BE2C (cell line): Measurements from ENCODE around the gene JRKL.

ENCODE experiments used
- DNase-seq: peaks from one replicate; pipeline ENCODE4 v3.0.0-alpha.2; 2020
- H3K27me3 ChIP-seq: fragments of 250-450 bp; sonication (Bioruptor Pico); 2 replicates; pipeline ENCODE4 v1.5.1; 2020; ENCODE audit warnings: mild to moderate bottlenecking
- H3K36me3 ChIP-seq: fragments of 250-450 bp; sonication (Bioruptor Pico); 2 replicates; pipeline ENCODE4 v1.5.1; 2020; ENCODE audit warnings: mild to moderate bottlenecking
- H3K4me1 ChIP-seq: fragments of 250-450 bp; sonication (Bioruptor Pico); 2 replicates; pipeline ENCODE4 v1.5.1; 2020
- H3K4me3 ChIP-seq: 2 replicates; pipeline ENCODE4 v1.5.1; 2011; ENCODE audit warnings: low read depth, low read length
- H3K9me3 ChIP-seq: fragments of 250-450 bp; sonication (Bioruptor Pico); 2 replicates; pipeline ENCODE4 v1.5.1; 2020
- CTCF ChIP-seq: IDR thresholded peaks from 2 replicates; pipeline ENCODE4 v1.5.1; 2012; ENCODE audit warnings: mild to moderate bottlenecking, low read depth, low read length

The JRKL gene

GRCh38 chr11:96390488-96390792 is 627 bp downstream of the JRKL start:
- DNase-seq, result no peak
- Histone ChIP-seq H3K9me3 (no peaks in the 10 kb centered on the region), H3K4me3 (peak overlapping the region; percentile 91), H3K36me3 (no peaks in the 10 kb centered on the region), H3K27me3 (no peaks in the 10 kb centered on the region), H3K4me1 (peaks cover 10% of the 10 kb centered on the region)
- no peak for TF ChIP-seq CTCF

GRCh38 chr11:96391698-96392307 is 2.0 kb downstream of the JRKL start:
- Histone ChIP-seq H3K9me3 (no peaks in the 10 kb centered on the region), H3K4me3 (no peak overlapping the region), H3K36me3 (no peaks in the 10 kb centered on the region), H3K4me1 (peaks cover 15% of the 10 kb centered on the region), H3K27me3 (no peaks in the 10 kb centered on the region)
- TF ChIP-seq CTCF, result no peak
- no peak for DNase-seq

- Histone ChIP-seq H3K9me3 (no peaks in the 10 kb centered on the region), H3K36me3 (no peaks in the 10 kb centered on the region), H3K4me1 (peaks cover 18% of the 10 kb centered on the region), H3K27me3 (no peaks in the 10 kb centered on the region), H3K4me3 (no peak overlapping the region)
- DNase-seq, result no peak
- peak; percentile 82 for TF ChIP-seq CTCF
Measured at GRCh38 chr11:96393753-96394348, 4.0 kb downstream of the JRKL start.

- DNase-seq, result no peak
- Histone ChIP-seq H3K4me3 (no peak overlapping the region), H3K36me3 (no peaks in the 10 kb centered on the region), H3K9me3 (no peaks in the 10 kb centered on the region), H3K4me1 (peaks cover 18% of the 10 kb centered on the region), H3K27me3 (no peaks in the 10 kb centered on the region)
- no peak for TF ChIP-seq CTCF
Measured at GRCh38 chr11:96394773-96395172, 5.0 kb downstream of the JRKL start.

- no peaks in the 10 kb centered on the region for H3K36me3 ChIP-seq
- H3K27me3 ChIP-seq, result no peaks in the 10 kb centered on the region
- H3K9me3 ChIP-seq, result no peaks in the 10 kb centered on the region
- peaks cover 12% of the 10 kb centered on the region for H3K4me1 ChIP-seq
- peak; percentile 73 for DNase-seq
- no peak for TF ChIP-seq CTCF
- H3K4me3 ChIP-seq, result no peak overlapping the region
Measured at GRCh38 chr11:96396637-96397036, 6.8 kb downstream of the JRKL start.

- Histone ChIP-seq H3K4me3 (no peak overlapping the region), H3K9me3 (no peaks in the 10 kb centered on the region), H3K4me1 (peaks cover 7% of the 10 kb centered on the region), H3K36me3 (no peaks in the 10 kb centered on the region), H3K27me3 (no peaks in the 10 kb centered on the region)
- no peak for DNase-seq
- TF ChIP-seq CTCF, result no peak
Measured at GRCh38 chr11:96397863-96398262, 8.1 kb downstream of the JRKL start.
